K562 (cell line): Measurements from ENCODE around the gene SLC35B1. TPM values are rescaled to one million over a fixed set of nuclear protein-coding genes. Genes with fewer than 3 reads are reported as not detected.
A peak's percentile ranks its signal among the peaks of the same experiment; 100 is the strongest.

Source experiments
- ATAC-seq: fragments of 200-7000 bp; cut with Tn5 transposase; 3 replicates; pipeline ENCODE4 v1.9.1; 2020; ENCODE audit warnings: moderate library complexity
- BruUV-seq: library from RNA; stranded (reverse); fragments of 400-500 nt; replicated peaks from 2 replicates; lab custom pipeline; 2021; lab: Mats Ljungman, UMichigan
- CTCF ChIA-PET: fragments of 300-600 bp; formaldehyde crosslinking; extraction: SDS; loops from one replicate; lab custom pipeline; 2021; ENCODE audit warnings: low intra/inter-chr PET ratio; lab: Yijun Ruan, JAX
- POLR2A ChIA-PET: fragments of 300-600, 350-650 bp; sonication (Branson Sonifier 250); formaldehyde crosslinking; extraction: SDS; loops from one replicate; lab custom pipeline; 2021; ENCODE audit warnings: antibody characterized with exemption, inconsistent platforms; lab: Yijun Ruan, JAX
- DNase-seq, 4 experiments: peaks; one replicate each; pipeline versions ENCODE4 v3.0.0 to v3.0.0-alpha.2; 2011 to 2018; ENCODE audit warnings: low spot score in 3 of 4, mixed read lengths in 3 of 4; ENCODE audit errors: extremely low read depth in 1 of 4
- FAIRE-seq: peaks from 2 replicates; lab custom pipeline; 2011; peaks lifted over from hg19 to GRCh38; lab: Jason Lieb, UNC
- H2AFZ ChIP-seq: 2 replicates; pipeline ENCODE4 v1.6.0; 2011; ENCODE audit warnings: low read depth, low read length, control low read depth, inconsistent platforms
- H3K27ac ChIP-seq: fragments of 200-600 bp; 3 replicates; pipeline ENCODE4 v1.8.0; 2011; ENCODE audit warnings: low read depth, mild to moderate bottlenecking, control low read depth, inconsistent platforms, low read length, moderate library complexity, mixed read lengths; ENCODE audit errors: extremely low read depth
- H3K27me3 ChIP-seq, 2 experiments: fragments of 300-600 bp in 1 of 2; 2 replicates in 1 of 2; 3 replicates in 1 of 2; pipeline versions ENCODE4 v1.6.0 to v1.8.0; 2011; ENCODE audit warnings: inconsistent platforms in 2 of 2, low read length in 2 of 2, mild to moderate bottlenecking in 1 of 2, mixed read lengths in 1 of 2, moderate library complexity in 1 of 2; ENCODE audit not compliant: control insufficient read depth in 2 of 2, insufficient read depth in 2 of 2
- H3K36me3 ChIP-seq: fragments of 300-600 bp; 3 replicates; pipeline ENCODE4 v1.8.0; 2011; ENCODE audit warnings: mild to moderate bottlenecking, low read length, inconsistent platforms; ENCODE audit not compliant: control insufficient read depth, insufficient read depth
- H3K4me1 ChIP-seq, 2 experiments: fragments of 200-600 bp in 1 of 2; replicated peaks in 1 of 2; 2 replicates in 1 of 2; 3 replicates in 1 of 2; pipeline versions ENCODE4 v1.5.1 to v1.8.0; 2011; ENCODE audit warnings: inconsistent platforms in 2 of 2, low read length in 2 of 2, mild to moderate bottlenecking in 1 of 2, mixed read lengths in 1 of 2, moderate library complexity in 1 of 2; ENCODE audit not compliant: control insufficient read depth in 2 of 2, insufficient read depth in 2 of 2
- H3K4me2 ChIP-seq: 2 replicates; pipeline ENCODE4 v1.6.1; 2011; ENCODE audit warnings: low read length, control low read depth, inconsistent platforms, mixed read lengths; ENCODE audit not compliant: insufficient read depth
- H3K4me3 ChIP-seq: fragments of 200-600 bp; sonication (generic), shearing (Covaris generic); 2 replicates; pipeline ENCODE4 v1.5.1; 2016; ENCODE audit warnings: control low read depth, inconsistent platforms
- H3K79me2 ChIP-seq: fragments of 200-600 bp; 3 replicates; pipeline ENCODE4 v1.8.0; 2011; ENCODE audit warnings: low read length, inconsistent platforms; ENCODE audit not compliant: control insufficient read depth, insufficient read depth
- H3K9ac ChIP-seq, 2 experiments: 2 replicates each; pipeline versions ENCODE4 v1.6.0 to v1.6.1; 2011; ENCODE audit warnings: low read depth in 2 of 2, low read length in 2 of 2, control low read depth in 1 of 2, inconsistent platforms in 1 of 2, mild to moderate bottlenecking in 1 of 2, mixed read lengths in 1 of 2; ENCODE audit not compliant: insufficient read depth in 1 of 2
- H3K9me1 ChIP-seq: one replicate; pipeline ENCODE4 v1.6.0; 2011; ENCODE audit warnings: inconsistent platforms, mild to moderate bottlenecking, low read length, moderate library complexity; ENCODE audit not compliant: control insufficient read depth, insufficient read depth
- H3K9me3 ChIP-seq: replicated peaks from 2 replicates; pipeline ENCODE4 v1.5.1; 2011; ENCODE audit warnings: low read depth, low read length, inconsistent platforms; ENCODE audit not compliant: control insufficient read depth, insufficient read depth
- H4K20me1 ChIP-seq: replicated peaks from 2 replicates; pipeline ENCODE4 v1.6.1; 2011; ENCODE audit warnings: low read length, inconsistent platforms, mixed read lengths; ENCODE audit not compliant: control insufficient read depth, insufficient read depth
- BCL6 ChIP-seq: fragments of 250-450 bp; sonication (Bioruptor Pico); IDR thresholded peaks from 2 replicates; pipeline ENCODE4 v1.4.0; 2020
- CHCHD3 ChIP-seq: fragments of 250-450 bp; sonication (Bioruptor Pico); IDR thresholded peaks from 2 replicates; pipeline ENCODE4 v2.1.2; 2022; ENCODE audit warnings: mild to moderate bottlenecking
- HDAC6 ChIP-seq: IDR thresholded peaks from 2 replicates; pipeline ENCODE4 v1.6.1; 2012; ENCODE audit warnings: low read depth, mild to moderate bottlenecking, control low read depth, inconsistent platforms, low read length, moderate library complexity
- ILK ChIP-seq: fragments of 450-650 bp; IDR thresholded peaks from 2 replicates; pipeline ENCODE4 v1.6.1; 2016; ENCODE audit warnings: missing genetic modification characterization, low read depth, mild to moderate bottlenecking, missing compliant biosample characterization, moderate library complexity, borderline replicate concordance
- MBD2 ChIP-seq: sonication (generic); IDR thresholded peaks from 2 replicates; pipeline ENCODE4 v1.6.1; 2016; ENCODE audit warnings: low read depth, borderline replicate concordance
- NFATC3 ChIP-seq: fragments of 450-650 bp; IDR thresholded peaks from 2 replicates; pipeline ENCODE4 v1.6.1; 2017; ENCODE audit warnings: mild to moderate bottlenecking
- RBM25 ChIP-seq: fragments of 200-400 bp; formaldehyde crosslinking; IDR thresholded peaks from 2 replicates; pipeline ENCODE4 v1.6.1; 2018; ENCODE audit warnings: low read length, low read depth, moderate library complexity; ENCODE audit not compliant: severe bottlenecking
- TFAM ChIP-seq: fragments of 250-450 bp; sonication (Bioruptor Pico); conservative IDR thresholded peaks from 2 replicates; pipeline ENCODE4 v1.5.0; 2021; ENCODE audit warnings: mild to moderate bottlenecking, moderate library complexity
- TGIF2 ChIP-seq: sonication (generic); formaldehyde crosslinking; IDR thresholded peaks from 2 replicates; pipeline ENCODE4 v1.8.1; 2022; ENCODE audit warnings: mild to moderate bottlenecking, missing genetic modification reagents, moderate library complexity
- XRCC4 ChIP-seq: IDR thresholded peaks from one replicate; pipeline ENCODE4 v1.6.1; 2011; ENCODE audit not compliant: insufficient read depth, insufficient read length; ENCODE audit errors: extremely low read depth
- ZFP36 ChIP-seq: fragments of 150-350 bp; IDR thresholded peaks from 2 replicates; pipeline ENCODE4 v1.6.1; 2018; ENCODE audit warnings: low read length, low read depth; ENCODE audit not compliant: partially characterized antibody
- WGBS: fragments of 100-300 bp; shearing (Covaris generic); methylation state at CpG from one replicate; pipeline ENCODE4 v1.1.6; 2016; ENCODE audit warnings: low coverage, mixed read lengths; ENCODE audit not compliant: insufficient coverage; ENCODE audit errors: missing lambda C conversion rate; 5-methylcytosine and 5-hydroxymethylcytosine counted together
- in situ Hi-C: fragments of 300-500 bp; cut with MboI; formaldehyde crosslinking; loops from 4 replicates; pipeline ENCODE4 v1.15.0; 2018; ENCODE audit warnings: inconsistent platforms, mixed read lengths
- intact Hi-C: fragments of 100-400 bp; cut with micrococcal nuclease; formaldehyde crosslinking; loops from 2 replicates; pipeline ENCODE4 v1.14.2; 2022
- polyA plus RNA-seq, 8 experiments: library from polyadenylated mRNA; depleted of rRNA in 4 of 8; stranded (reverse) in 5 of 8; unstranded in 3 of 8; fragments of >200 nt; fragmentation: Nextera tagmentation in 2 of 8; fragmentation: Illumina TruSeq in 1 of 8; extraction: Ambion mirVana in 2 of 8; extraction: Trizol in 1 of 8; gene quantifications; 2 replicates each; pipeline versions ENCODE4 v1.2.1 to v1.2.3, GENCODE V29; 2011 to 2014; ENCODE audit warnings: inconsistent platforms in 1 of 8, missing spikeins in 1 of 8
- total RNA-seq, 7 experiments: library from RNA; depleted of rRNA in 6 of 7; stranded (reverse); fragments of >200 nt in 6 of 7; fragmentation: Illumina TruSeq in 2 of 7; extraction: Trizol in 2 of 7; gene quantifications; 2 replicates each; pipeline versions ENCODE4 v1.2.1 to v1.2.3, GENCODE V29; 2011 to 2021; ENCODE audit warnings: low replicate concordance in 1 of 7
- TF ChIP-seq, protein P1 (sequence below): fragments of 150-350 bp; conservative IDR thresholded peaks from 2 replicates; pipeline ENCODE4 v1.6.1; 2014; ENCODE audit warnings: low read length

Gene SLC35B1
- total and polyA plus RNA-seq, 9 of the 15 experiments (the other 6 are each of a cell fraction or from before 2014, with no cell fraction given), result 51.4 to 87.9 (median 66.3) TPM

DNA sequence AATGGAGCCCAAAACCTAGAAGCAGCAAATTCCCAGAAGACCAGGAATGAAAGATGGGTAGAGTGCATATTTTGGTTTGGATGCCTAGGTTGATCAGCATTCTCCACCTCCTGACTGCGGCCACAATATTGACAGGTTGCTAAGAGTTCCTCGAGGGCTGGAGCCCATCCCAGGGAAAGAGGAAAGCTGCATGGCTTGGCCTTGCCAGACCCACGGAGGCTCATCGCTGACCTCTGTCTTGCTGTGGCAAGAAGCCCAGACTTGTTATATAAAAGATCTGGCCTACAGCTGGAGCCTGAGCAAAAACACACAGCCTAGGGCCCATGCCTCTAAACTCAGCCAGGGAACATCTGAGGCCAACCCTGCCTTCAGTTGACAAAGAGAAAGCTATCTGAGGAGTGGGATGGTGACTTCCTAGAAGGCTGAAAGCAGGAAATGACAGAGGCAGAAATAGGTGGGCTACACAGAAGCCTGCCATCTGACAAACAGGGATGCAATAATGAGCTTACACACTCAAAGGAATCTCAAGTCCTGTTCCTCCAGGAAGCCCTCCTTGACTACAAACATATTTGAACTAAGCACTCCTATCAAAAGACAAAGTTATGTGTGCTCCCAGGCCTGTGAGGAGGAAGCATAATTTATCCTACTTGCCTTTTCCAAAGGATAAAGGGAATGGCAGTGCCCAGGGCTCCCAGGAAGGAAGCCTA, 22.5 kb upstream of the SLC35B1 start:
- Histone ChIP-seq H3K27ac (no peak overlapping the region), H3K79me2 (peaks cover 84% of the 10 kb centered on the region), H4K20me1 (peaks cover 29% of the 10 kb centered on the region; the same call in 1 of the 2 replicates), H3K4me3 (no peak overlapping the region), H2AFZ (no peak overlapping the region), H3K9me3 (no peaks in the 10 kb centered on the region), H3K27me3 (no peaks in the 10 kb centered on the region), H3K9me1 (no peaks in the 10 kb centered on the region), H3K9ac (peak overlapping the region in 1 of 2 experiments; percentile 41; a peak in 1 of 4 replicates), H3K4me1 (peaks cover 0 to 8% of the 10 kb centered on the region in 2 experiments; a peak in 4 of 5 replicates), H3K4me2 (no peak overlapping the region), H3K36me3 (peaks cover 87% of the 10 kb centered on the region)
- ATAC-seq (no peak), FAIRE-seq (no peak), DNase-seq (no peak)
- ChIA-PET POLR2A (interaction anchor here (0.7 to 2.0 kb wide), 4 partner anchors 10 to 22 kb away, joined by 3 to 7 read pairs (median 5); no protein-coding TSS in a partner anchor), CTCF (no interaction called here)
- peak; percentile 60 for TF ChIP-seq RBM25
- peak; percentile 93 for TF ChIP-seq ZFP36
- no peak for TF ChIP-seq MBD2
- 80% methylated on average over 4 of the region's 4 CpGs for WGBS
- intact Hi-C loops, result no loop called here
- in situ Hi-C loops, result no loop called here
- no TSS peak for BruUV-seq

- Histone ChIP-seq H3K9me3 (no peaks in the 10 kb centered on the region), H3K4me1 (peaks cover 0 to 8% of the 10 kb centered on the region in 2 experiments; a peak in 4 of 5 replicates), H3K27ac (no peak overlapping the region; the same call in 2 of the 3 replicates), H3K36me3 (peaks cover 90% of the 10 kb centered on the region), H3K4me3 (no peak overlapping the region), H2AFZ (no peak overlapping the region), H4K20me1 (peaks cover 36% of the 10 kb centered on the region; the same call in 1 of the 2 replicates), H3K79me2 (peaks cover 84% of the 10 kb centered on the region), H3K4me2 (no peak overlapping the region), H3K27me3 (no peaks in the 10 kb centered on the region), H3K9ac (peak overlapping the region in 1 of 2 experiments; percentile 66; a peak in 1 of 4 replicates), H3K9me1 (no peaks in the 10 kb centered on the region)
- CTCF ChIA-PET, result no interaction called here
- in situ Hi-C loops (no loop called here), intact Hi-C loops (no loop called here)
- DNase-seq (no peak), FAIRE-seq (no peak), ATAC-seq (no peak)
- BruUV-seq, result no TSS peak
- POLR2A ChIA-PET, result interaction anchor here (0.7 to 2.5 kb wide), 3 partner anchors 10 to 21 kb away, joined by 3 to 8 read pairs (median 7); no protein-coding TSS in a partner anchor
- WGBS, result 95% methylated on average over 2 of the region's 3 CpGs
- no peak for TF ChIP-seq CHCHD3
- TF ChIP-seq ILK (tag), result no peak
- no peak for TF ChIP-seq HDAC6
- TF ChIP-seq TFAM (CRISPR knock-in tag), result no peak
- TF ChIP-seq TGIF2 (CRISPR knock-in tag), result no peak
- TF ChIP-seq BCL6 (CRISPR knock-in tag), result no peak
- no peak for TF ChIP-seq NFATC3
- TF ChIP-seq, protein P1, sequence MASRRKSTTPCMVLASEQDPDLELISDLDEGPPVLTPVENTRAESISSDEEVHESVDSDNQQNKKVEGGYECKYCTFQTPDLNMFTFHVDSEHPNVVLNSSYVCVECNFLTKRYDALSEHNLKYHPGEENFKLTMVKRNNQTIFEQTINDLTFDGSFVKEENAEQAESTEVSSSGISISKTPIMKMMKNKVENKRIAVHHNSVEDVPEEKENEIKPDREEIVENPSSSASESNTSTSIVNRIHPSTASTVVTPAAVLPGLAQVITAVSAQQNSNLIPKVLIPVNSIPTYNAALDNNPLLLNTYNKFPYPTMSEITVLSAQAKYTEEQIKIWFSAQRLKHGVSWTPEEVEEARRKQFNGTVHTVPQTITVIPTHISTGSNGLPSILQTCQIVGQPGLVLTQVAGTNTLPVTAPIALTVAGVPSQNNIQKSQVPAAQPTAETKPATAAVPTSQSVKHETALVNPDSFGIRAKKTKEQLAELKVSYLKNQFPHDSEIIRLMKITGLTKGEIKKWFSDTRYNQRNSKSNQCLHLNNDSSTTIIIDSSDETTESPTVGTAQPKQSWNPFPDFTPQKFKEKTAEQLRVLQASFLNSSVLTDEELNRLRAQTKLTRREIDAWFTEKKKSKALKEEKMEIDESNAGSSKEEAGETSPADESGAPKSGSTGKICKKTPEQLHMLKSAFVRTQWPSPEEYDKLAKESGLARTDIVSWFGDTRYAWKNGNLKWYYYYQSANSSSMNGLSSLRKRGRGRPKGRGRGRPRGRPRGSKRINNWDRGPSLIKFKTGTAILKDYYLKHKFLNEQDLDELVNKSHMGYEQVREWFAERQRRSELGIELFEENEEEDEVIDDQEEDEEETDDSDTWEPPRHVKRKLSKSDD, result no peak
- no peak for TF ChIP-seq XRCC4
Measured at GRCh38 chr17:49729069-49729468, 21.3 kb upstream of the SLC35B1 start.
